ENCODE data around the gene UBIAD1. TPM values are rescaled to one million over a fixed set of nuclear protein-coding genes. Genes with fewer than 3 reads are reported as not detected.

Gene UBIAD1
- total and polyA plus RNA-seq, 9 of the 15 experiments (the other 6 are each of a cell fraction or from before 2014, with no cell fraction given) = 6.2 to 34.3 (median 22.3) TPM

- TF ChIP-seq NFE2L1 (tag; IDR thresholded peaks at IDR 0.05; ENCODE audit: borderline replicate concordance, low read depth) (no peak), SMARCE1 (IDR thresholded peaks at IDR 0.05) (no peak), CREM (IDR thresholded peaks at IDR 0.05; ENCODE audit: low read depth) (no peak)
These were observed 55.4 kb downstream of the UBIAD1 start (continued) for GRCh38 chr1:11328444-11328843.

- intact Hi-C loops (cut with micrococcal nuclease) = loop anchor here (10.0 kb wide), 1 partner anchor 296 kb away; no protein-coding TSS in a partner anchor
- Histone ChIP-seq H2AFZ (ENCODE audit: low read depth, low read length) (no peak overlapping the region), H3K9me3 (replicated peaks; ENCODE audit: control insufficient read depth, insufficient read depth, low read depth, low read length) (no peaks in the 10 kb centered on the region), H3K27me3 (ENCODE audit: control insufficient read depth in 2 of 2, insufficient read depth in 2 of 2, low read length in 2 of 2) (peaks cover 51 to 79% of the 10 kb centered on the region in 2 experiments), H3K27ac (ENCODE audit: extremely low read depth, low read depth, low read length) (no peak overlapping the region), H4K20me1 (replicated peaks; ENCODE audit: control insufficient read depth, insufficient read depth, low read length) (peaks cover 17% of the 10 kb centered on the region), H3K4me2 (ENCODE audit: insufficient read depth, low read length) (no peak overlapping the region), H3K36me3 (ENCODE audit: control insufficient read depth, insufficient read depth, low read length) (no peaks in the 10 kb centered on the region), H3K9me1 (ENCODE audit: control insufficient read depth, insufficient read depth, low read length) (no peaks in the 10 kb centered on the region), H3K4me1 (replicated peaks in 1 of 2; ENCODE audit: control insufficient read depth in 2 of 2, insufficient read depth in 2 of 2, low read length in 2 of 2) (no peaks in the 10 kb centered on the region; a peak in 1 of 5 replicates), H3K4me3 (no peak overlapping the region), H3K9ac (ENCODE audit: insufficient read depth in 1 of 2, low read depth in 2 of 2, low read length in 2 of 2) (no peak overlapping the region), H3K79me2 (ENCODE audit: control insufficient read depth, insufficient read depth, low read length) (no peaks in the 10 kb centered on the region)
- WGBS (ENCODE audit: insufficient coverage, low coverage, missing lambda C conversion rate) = 2% methylated on average over 4 of the region's 4 CpGs
- DNase-seq (ENCODE audit: extremely low read depth in 1 of 4, low spot score in 3 of 4) (no peak), ATAC-seq (no peak), FAIRE-seq (no peak)
- no TSS peak for BruUV-seq (replicated peaks)
- in situ Hi-C loops (cut with MboI) = no loop called here
- POLR2A ChIA-PET = interaction anchor here (0.6 kb wide), 1 partner anchor 86 kb away, joined by 3 read pairs; no protein-coding TSS in a partner anchor
- CTCF ChIA-PET (ENCODE audit: low intra/inter-chr PET ratio) = interaction anchor here (0.6 kb wide), 1 partner anchor 128 kb away, joined by 4 read pairs; no protein-coding TSS in a partner anchor
- no peak for TF ChIP-seq CBFA2T3 (IDR thresholded peaks at IDR 0.05)
- no peak for TF ChIP-seq JUNB (CRISPR knock-in tag; conservative IDR thresholded peaks at IDR 0.05)
- TF ChIP-seq RAD51 (IDR thresholded peaks at IDR 0.05; ENCODE audit: borderline replicate concordance, low read depth) = no peak
- no peak for TF ChIP-seq KHSRP (IDR thresholded peaks at IDR 0.05)
- no peak for TF ChIP-seq PBX2 (CRISPR knock-in tag; IDR thresholded peaks at IDR 0.05; ENCODE audit: low read depth)
- TF ChIP-seq PBX2 (tag; conservative IDR thresholded peaks at IDR 0.05; ENCODE audit: low read depth) = no peak
- TF ChIP-seq, protein P1, sequence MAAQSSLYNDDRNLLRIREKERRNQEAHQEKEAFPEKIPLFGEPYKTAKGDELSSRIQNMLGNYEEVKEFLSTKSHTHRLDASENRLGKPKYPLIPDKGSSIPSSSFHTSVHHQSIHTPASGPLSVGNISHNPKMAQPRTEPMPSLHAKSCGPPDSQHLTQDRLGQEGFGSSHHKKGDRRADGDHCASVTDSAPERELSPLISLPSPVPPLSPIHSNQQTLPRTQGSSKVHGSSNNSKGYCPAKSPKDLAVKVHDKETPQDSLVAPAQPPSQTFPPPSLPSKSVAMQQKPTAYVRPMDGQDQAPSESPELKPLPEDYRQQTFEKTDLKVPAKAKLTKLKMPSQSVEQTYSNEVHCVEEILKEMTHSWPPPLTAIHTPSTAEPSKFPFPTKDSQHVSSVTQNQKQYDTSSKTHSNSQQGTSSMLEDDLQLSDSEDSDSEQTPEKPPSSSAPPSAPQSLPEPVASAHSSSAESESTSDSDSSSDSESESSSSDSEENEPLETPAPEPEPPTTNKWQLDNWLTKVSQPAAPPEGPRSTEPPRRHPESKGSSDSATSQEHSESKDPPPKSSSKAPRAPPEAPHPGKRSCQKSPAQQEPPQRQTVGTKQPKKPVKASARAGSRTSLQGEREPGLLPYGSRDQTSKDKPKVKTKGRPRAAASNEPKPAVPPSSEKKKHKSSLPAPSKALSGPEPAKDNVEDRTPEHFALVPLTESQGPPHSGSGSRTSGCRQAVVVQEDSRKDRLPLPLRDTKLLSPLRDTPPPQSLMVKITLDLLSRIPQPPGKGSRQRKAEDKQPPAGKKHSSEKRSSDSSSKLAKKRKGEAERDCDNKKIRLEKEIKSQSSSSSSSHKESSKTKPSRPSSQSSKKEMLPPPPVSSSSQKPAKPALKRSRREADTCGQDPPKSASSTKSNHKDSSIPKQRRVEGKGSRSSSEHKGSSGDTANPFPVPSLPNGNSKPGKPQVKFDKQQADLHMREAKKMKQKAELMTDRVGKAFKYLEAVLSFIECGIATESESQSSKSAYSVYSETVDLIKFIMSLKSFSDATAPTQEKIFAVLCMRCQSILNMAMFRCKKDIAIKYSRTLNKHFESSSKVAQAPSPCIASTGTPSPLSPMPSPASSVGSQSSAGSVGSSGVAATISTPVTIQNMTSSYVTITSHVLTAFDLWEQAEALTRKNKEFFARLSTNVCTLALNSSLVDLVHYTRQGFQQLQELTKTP (IDR thresholded peaks at IDR 0.05; ENCODE audit: low read depth in 1 of 2, partially characterized antibody in 2 of 2) = no peak
- TF ChIP-seq ELK1 (CRISPR knock-in tag; IDR thresholded peaks at IDR 0.05) = no peak
- no peak for TF ChIP-seq FOXK2 (conservative IDR thresholded peaks at IDR 0.05 in 1 of 2, IDR thresholded peaks at IDR 0.05 in 1 of 2; ENCODE audit: low read depth in 2 of 2)
- no peak for TF ChIP-seq ZBTB8A (IDR thresholded peaks at IDR 0.05; ENCODE audit: partially characterized antibody)
- TF ChIP-seq, protein P2, sequence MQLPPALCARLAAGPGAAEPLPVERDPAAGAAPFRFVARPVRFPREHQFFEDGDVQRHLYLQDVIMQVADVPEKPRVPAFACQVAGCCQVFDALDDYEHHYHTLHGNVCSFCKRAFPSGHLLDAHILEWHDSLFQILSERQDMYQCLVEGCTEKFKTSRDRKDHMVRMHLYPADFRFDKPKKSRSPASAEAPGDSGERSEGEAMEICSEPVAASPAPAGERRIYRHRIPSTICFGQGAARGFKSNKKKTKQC (CRISPR knock-in tag; IDR thresholded peaks at IDR 0.05) = no peak
These were observed 57.4 kb downstream of the UBIAD1 start for GRCh38 chr1:11330411-11330810.
